ENCODE data around the gene PCGF1. TPM values are rescaled to one million over a fixed set of nuclear protein-coding genes. Genes with fewer than 3 reads are reported as not detected.
A peak's percentile ranks its signal among the peaks of the same experiment; 100 is the strongest.

PCGF1 gene
- total RNA-seq, 1 experiment from 2014 or later, result 28.1 TPM

- H3K23ac ChIP-seq (ENCODE audit: insufficient read length, low read depth, low read length), result no peak overlapping the region
- H2BK120ac ChIP-seq (ENCODE audit: low read depth, low read length, poor library complexity, severe bottlenecking), result no peak overlapping the region
- peak overlapping the region; percentile 100 for H3K4me3 Mint-ChIP-seq
- whole genome bisulfite sequencing (ENCODE audit: extremely low coverage, insufficient read length, low lambda C conversion rate), result no CpG with 5 or more reads among the region's 80 CpGs
- no peaks in the 10 kb centered on the region for H4K20me1 ChIP-seq (ENCODE audit: control insufficient read depth, insufficient read depth, insufficient read length)
- H3K4me1 Mint-ChIP-seq, result peaks cover 9 to 13% of the 10 kb centered on the region in 2 experiments
- peak overlapping the region; percentile 99 to 100 (median 99); a peak in 6 of 7 replicates for H3K27ac Mint-ChIP-seq
- H3K56ac ChIP-seq (ENCODE audit: insufficient read length, low read depth, low read length), result no peak overlapping the region
- no peaks in the 10 kb centered on the region for H3K9me3 ChIP-seq (ENCODE audit: control insufficient read depth, low read depth, low read length)
- peak overlapping the region; percentile 81 for H3K4me2 ChIP-seq (ENCODE audit: insufficient read depth, insufficient read length, low read length)
- TF ChIP-seq CTCF (conservative IDR thresholded peaks at IDR 0.05), result no peak
- H4K8ac ChIP-seq (replicated peaks; ENCODE audit: insufficient read length, low read depth, low read length), result no peak overlapping the region
- H2BK12ac ChIP-seq (ENCODE audit: insufficient read length, low read depth, low read length), result no peak overlapping the region
- H3T11ph ChIP-seq (ENCODE audit: low read length), result no peak overlapping the region
- H4K5ac ChIP-seq (ENCODE audit: insufficient read length, low read depth, low read length), result no peak overlapping the region
- H3K79me2 ChIP-seq (ENCODE audit: insufficient read depth, low read length), result no peaks in the 10 kb centered on the region
- no peak overlapping the region for H3K27ac ChIP-seq (ENCODE audit: insufficient read length, low read depth, low read length)
- H2BK5ac ChIP-seq (ENCODE audit: insufficient read length, low read length), result no peak overlapping the region
- H3K27me3 Mint-ChIP-seq (ENCODE audit: low read depth), result no peaks in the 10 kb centered on the region
- no peaks in the 10 kb centered on the region for H3K27me3 ChIP-seq (ENCODE audit: insufficient read depth, low read length)
- H3K23me2 ChIP-seq (ENCODE audit: insufficient read length, low read depth, low read length, poor library complexity, severe bottlenecking), result peaks cover 8% of the 10 kb centered on the region
- no peak overlapping the region for H2BK20ac ChIP-seq (ENCODE audit: low read depth, low read length, poor library complexity, severe bottlenecking)
- no peak overlapping the region for H4K91ac ChIP-seq (ENCODE audit: insufficient read length, low read depth, low read length)
- no peaks in the 10 kb centered on the region for H3K4me1 ChIP-seq (ENCODE audit: insufficient read depth, low read length)
- DNase-seq, result no peak
- no peaks in the 10 kb centered on the region for H3K9me3 Mint-ChIP-seq
- peaks cover 7 to 44% (median 41%) of the 10 kb centered on the region in 3 experiments for H3K36me3 Mint-ChIP-seq (ENCODE audit: insufficient read depth in 1 of 3, low read depth in 3 of 3)
- H3K14ac ChIP-seq (ENCODE audit: insufficient read depth, low read length), result peak overlapping the region; percentile 87
- H3K79me1 ChIP-seq (ENCODE audit: insufficient read depth, low read depth, low read length, poor library complexity, severe bottlenecking), result no peaks in the 10 kb centered on the region
- H3K9ac ChIP-seq (ENCODE audit: extremely low read depth, insufficient read length, low read length), result peak overlapping the region; percentile 41
- no peak overlapping the region for H2BK15ac ChIP-seq (ENCODE audit: low read depth, low read length)
- no peak overlapping the region for H2AK5ac ChIP-seq (ENCODE audit: insufficient read length, low read length)
- H2AFZ ChIP-seq (ENCODE audit: low read length), result no peak overlapping the region
- no peak overlapping the region for H3K4ac ChIP-seq (ENCODE audit: low read depth, low read length)
- peak overlapping the region; percentile 78 for H3K18ac ChIP-seq (ENCODE audit: insufficient read length, low read depth, low read length)
Measured at GRCh38 chr2:74481961-74482800, 25.3 kb downstream of the PCGF1 start.

Measured in H9 (cell line).